ENCODE results near the gene ZDHHC17.

ZDHHC17 gene

GRCh38 chr12:76860256-76860655 is 96.3 kb downstream of the ZDHHC17 start:
- whole genome bisulfite sequencing: 100% methylated on average over 2 of the region's 3 CpGs
- Histone ChIP-seq H3K18ac (ENCODE audit: low read depth in 1 of 2, low read length in 2 of 2) (no peak overlapping the region), H2BK120ac (ENCODE audit: low read depth, low read length) (no peak overlapping the region), H2BK15ac (ENCODE audit: low read depth, poor library complexity, severe bottlenecking) (no peak overlapping the region), H3K4me1 (ENCODE audit: control insufficient read depth, insufficient read depth, low read depth, low read length) (peaks cover 2% of the 10 kb centered on the region), H3K23ac (ENCODE audit: low read length in 2 of 2) (no peak overlapping the region), H2BK5ac (ENCODE audit: low read depth, low read length, poor library complexity, severe bottlenecking) (no peak overlapping the region), H3K14ac (ENCODE audit: low read length in 2 of 2) (no peak overlapping the region), H3K27me3 (ENCODE audit: control insufficient read depth in 1 of 2, insufficient read depth in 1 of 2, low read length in 2 of 2) (no peaks in the 10 kb centered on the region), H3K4ac (ENCODE audit: low read depth in 1 of 2, low read length in 2 of 2) (no peak overlapping the region), H2AFZ (ENCODE audit: low read depth, low read length) (no peak overlapping the region), H3K36me3 (ENCODE audit: control insufficient read depth in 1 of 2, insufficient read depth in 2 of 2, low read depth in 1 of 2, low read length in 2 of 2) (peaks cover 10 to 23% of the 10 kb centered on the region in 2 experiments), H2BK12ac (ENCODE audit: low read length in 2 of 2) (no peak overlapping the region), H3K79me1 (replicated peaks; ENCODE audit: low read length, poor library complexity, severe bottlenecking) (no peaks in the 10 kb centered on the region), H4K8ac (ENCODE audit: low read length) (no peak overlapping the region), H3K4me2 (ENCODE audit: low read length, poor library complexity, severe bottlenecking) (no peak overlapping the region), H4K91ac (ENCODE audit: low read length) (no peak overlapping the region), H3K4me3 (ENCODE audit: insufficient read depth in 1 of 2, low read depth in 1 of 2, low read length in 2 of 2) (no peak overlapping the region), H3K9ac (ENCODE audit: low read length) (no peak overlapping the region), H3K9me3 (ENCODE audit: control insufficient read depth, low read length) (peaks cover 10% of the 10 kb centered on the region), H3K27ac (ENCODE audit: low read length, poor library complexity, severe bottlenecking) (no peak overlapping the region), H2AK5ac (ENCODE audit: low read length, severe bottlenecking) (no peak overlapping the region)
- no peak for DNase-seq

- H2BK15ac ChIP-seq (ENCODE audit: low read depth, poor library complexity, severe bottlenecking): no peak overlapping the region
- WGBS: 95% methylated on average over 10 of the region's 12 CpGs
- H2AK5ac ChIP-seq (ENCODE audit: low read length, severe bottlenecking): no peak overlapping the region
Observed at GRCh38 chr12:76863005-76863670, 99.2 kb downstream of the ZDHHC17 start.

GRCh38 chr12:76863837-76864236 is 99.9 kb downstream of the ZDHHC17 start:
- H3K4me3 ChIP-seq (ENCODE audit: insufficient read depth in 1 of 2, low read depth in 1 of 2, low read length in 2 of 2): peak overlapping the region in 1 of 2 experiments; percentile 3

More at GRCh38 chr12:76863005-76863670, 99.2 kb downstream of the ZDHHC17 start:
- Histone ChIP-seq H3K4me2 (ENCODE audit: low read length, poor library complexity, severe bottlenecking) (no peak overlapping the region), H3K27ac (ENCODE audit: low read length, poor library complexity, severe bottlenecking) (no peak overlapping the region), H2AFZ (ENCODE audit: low read depth, low read length) (no peak overlapping the region), H3K14ac (ENCODE audit: low read length in 2 of 2) (no peak overlapping the region), H3K79me1 (replicated peaks; ENCODE audit: low read length, poor library complexity, severe bottlenecking) (peaks cover 3% of the 10 kb centered on the region), H3K9ac (ENCODE audit: low read length) (no peak overlapping the region), H4K8ac (ENCODE audit: low read length) (no peak overlapping the region), H2BK120ac (ENCODE audit: low read depth, low read length) (no peak overlapping the region), H3K27me3 (ENCODE audit: control insufficient read depth in 1 of 2, insufficient read depth in 1 of 2, low read length in 2 of 2) (no peaks in the 10 kb centered on the region), H2BK12ac (ENCODE audit: low read length in 2 of 2) (peak overlapping the region in 1 of 2 experiments; percentile 91), H3K4ac (ENCODE audit: low read depth in 1 of 2, low read length in 2 of 2) (peak overlapping the region; percentile 20 to 65), H4K91ac (ENCODE audit: low read length) (peak overlapping the region; percentile 36), H3K18ac (ENCODE audit: low read depth in 1 of 2, low read length in 2 of 2) (peak overlapping the region; percentile 16 to 93), H3K4me1 (ENCODE audit: control insufficient read depth, insufficient read depth, low read depth, low read length) (peaks cover 4% of the 10 kb centered on the region), H3K23ac (ENCODE audit: low read length in 2 of 2) (no peak overlapping the region), H3K9me3 (ENCODE audit: control insufficient read depth, low read length) (no peaks in the 10 kb centered on the region), H3K36me3 (ENCODE audit: control insufficient read depth in 1 of 2, insufficient read depth in 2 of 2, low read depth in 1 of 2, low read length in 2 of 2) (peaks cover 2 to 3% of the 10 kb centered on the region in 2 experiments), H3K4me3 (ENCODE audit: insufficient read depth in 1 of 2, low read depth in 1 of 2, low read length in 2 of 2) (no peak overlapping the region), H2BK5ac (ENCODE audit: low read depth, low read length, poor library complexity, severe bottlenecking) (no peak overlapping the region)
- peak; percentile 77 for DNase-seq

GRCh38 chr12:76864791-76865400 is 101.0 kb downstream of the ZDHHC17 start:
- H3K14ac ChIP-seq (ENCODE audit: low read length in 2 of 2): no peak overlapping the region
- H3K9me3 ChIP-seq (ENCODE audit: control insufficient read depth, low read length): no peaks in the 10 kb centered on the region
- H3K4me1 ChIP-seq (ENCODE audit: control insufficient read depth, insufficient read depth, low read depth, low read length): peaks cover 4% of the 10 kb centered on the region
- peaks cover 3% of the 10 kb centered on the region for H3K79me1 ChIP-seq (replicated peaks; ENCODE audit: low read length, poor library complexity, severe bottlenecking)
- no peak overlapping the region for H3K18ac ChIP-seq (ENCODE audit: low read depth in 1 of 2, low read length in 2 of 2)
- no peak overlapping the region for H2AFZ ChIP-seq (ENCODE audit: low read depth, low read length)
- no peaks in the 10 kb centered on the region for H3K27me3 ChIP-seq (ENCODE audit: control insufficient read depth in 1 of 2, insufficient read depth in 1 of 2, low read length in 2 of 2)
- H2BK120ac ChIP-seq (ENCODE audit: low read depth, low read length): no peak overlapping the region
- H3K36me3 ChIP-seq (ENCODE audit: control insufficient read depth in 1 of 2, insufficient read depth in 2 of 2, low read depth in 1 of 2, low read length in 2 of 2): no peaks in the 10 kb centered on the region
- no peak overlapping the region for H3K4ac ChIP-seq (ENCODE audit: low read depth in 1 of 2, low read length in 2 of 2)
- H2AK5ac ChIP-seq (ENCODE audit: low read length, severe bottlenecking): no peak overlapping the region
- H2BK15ac ChIP-seq (ENCODE audit: low read depth, poor library complexity, severe bottlenecking): no peak overlapping the region
- DNase-seq: peak; percentile 54
- no peak overlapping the region for H3K4me3 ChIP-seq (ENCODE audit: insufficient read depth in 1 of 2, low read depth in 1 of 2, low read length in 2 of 2)
- no CpG with 5 or more reads among the region's 2 CpGs for WGBS
- H2BK5ac ChIP-seq (ENCODE audit: low read depth, low read length, poor library complexity, severe bottlenecking): no peak overlapping the region
- H3K23ac ChIP-seq (ENCODE audit: low read length in 2 of 2): no peak overlapping the region
- no peak overlapping the region for H3K9ac ChIP-seq (ENCODE audit: low read length)
- H3K4me2 ChIP-seq (ENCODE audit: low read length, poor library complexity, severe bottlenecking): no peak overlapping the region
- no peak overlapping the region for H2BK12ac ChIP-seq (ENCODE audit: low read length in 2 of 2)
- H4K91ac ChIP-seq (ENCODE audit: low read length): no peak overlapping the region
- H3K27ac ChIP-seq (ENCODE audit: low read length, poor library complexity, severe bottlenecking): no peak overlapping the region
- no peak overlapping the region for H4K8ac ChIP-seq (ENCODE audit: low read length)

More at GRCh38 chr12:76863837-76864236, 99.9 kb downstream of the ZDHHC17 start:
- Histone ChIP-seq H2AK5ac (ENCODE audit: low read length, severe bottlenecking) (no peak overlapping the region), H2BK12ac (ENCODE audit: low read length in 2 of 2) (no peak overlapping the region), H3K23ac (ENCODE audit: low read length in 2 of 2) (no peak overlapping the region), H2AFZ (ENCODE audit: low read depth, low read length) (no peak overlapping the region), H3K79me1 (replicated peaks; ENCODE audit: low read length, poor library complexity, severe bottlenecking) (peaks cover 3% of the 10 kb centered on the region), H3K27me3 (ENCODE audit: control insufficient read depth in 1 of 2, insufficient read depth in 1 of 2, low read length in 2 of 2) (no peaks in the 10 kb centered on the region), H3K4me2 (ENCODE audit: low read length, poor library complexity, severe bottlenecking) (no peak overlapping the region), H2BK120ac (ENCODE audit: low read depth, low read length) (no peak overlapping the region), H3K4ac (ENCODE audit: low read depth in 1 of 2, low read length in 2 of 2) (no peak overlapping the region), H3K36me3 (ENCODE audit: control insufficient read depth in 1 of 2, insufficient read depth in 2 of 2, low read depth in 1 of 2, low read length in 2 of 2) (peaks cover 0 to 3% of the 10 kb centered on the region in 2 experiments), H2BK15ac (ENCODE audit: low read depth, poor library complexity, severe bottlenecking) (no peak overlapping the region), H3K14ac (ENCODE audit: low read length in 2 of 2) (no peak overlapping the region), H3K9ac (ENCODE audit: low read length) (no peak overlapping the region), H4K8ac (ENCODE audit: low read length) (no peak overlapping the region), H3K9me3 (ENCODE audit: control insufficient read depth, low read length) (no peaks in the 10 kb centered on the region), H3K4me1 (ENCODE audit: control insufficient read depth, insufficient read depth, low read depth, low read length) (peaks cover 4% of the 10 kb centered on the region), H2BK5ac (ENCODE audit: low read depth, low read length, poor library complexity, severe bottlenecking) (no peak overlapping the region), H3K27ac (ENCODE audit: low read length, poor library complexity, severe bottlenecking) (no peak overlapping the region), H3K18ac (ENCODE audit: low read depth in 1 of 2, low read length in 2 of 2) (peak overlapping the region in 1 of 2 experiments; percentile 14), H4K91ac (ENCODE audit: low read length) (no peak overlapping the region)
- WGBS: 36% methylated on average over 2 of the region's 4 CpGs
- DNase-seq: peak; percentile 71
